ENCODE results near the gene PAXX. TPM values are rescaled to one million over a fixed set of nuclear protein-coding genes. Genes with fewer than 3 reads are reported as not detected.
A peak's percentile ranks its signal among the peaks of the same experiment; 100 is the strongest.

The PAXX gene
- total RNA-seq, 3 donors from 2014 or later (not counting 1 experiment from before 2014, with no cell fraction given): 161 to 188 (median 161) TPM

DNA sequence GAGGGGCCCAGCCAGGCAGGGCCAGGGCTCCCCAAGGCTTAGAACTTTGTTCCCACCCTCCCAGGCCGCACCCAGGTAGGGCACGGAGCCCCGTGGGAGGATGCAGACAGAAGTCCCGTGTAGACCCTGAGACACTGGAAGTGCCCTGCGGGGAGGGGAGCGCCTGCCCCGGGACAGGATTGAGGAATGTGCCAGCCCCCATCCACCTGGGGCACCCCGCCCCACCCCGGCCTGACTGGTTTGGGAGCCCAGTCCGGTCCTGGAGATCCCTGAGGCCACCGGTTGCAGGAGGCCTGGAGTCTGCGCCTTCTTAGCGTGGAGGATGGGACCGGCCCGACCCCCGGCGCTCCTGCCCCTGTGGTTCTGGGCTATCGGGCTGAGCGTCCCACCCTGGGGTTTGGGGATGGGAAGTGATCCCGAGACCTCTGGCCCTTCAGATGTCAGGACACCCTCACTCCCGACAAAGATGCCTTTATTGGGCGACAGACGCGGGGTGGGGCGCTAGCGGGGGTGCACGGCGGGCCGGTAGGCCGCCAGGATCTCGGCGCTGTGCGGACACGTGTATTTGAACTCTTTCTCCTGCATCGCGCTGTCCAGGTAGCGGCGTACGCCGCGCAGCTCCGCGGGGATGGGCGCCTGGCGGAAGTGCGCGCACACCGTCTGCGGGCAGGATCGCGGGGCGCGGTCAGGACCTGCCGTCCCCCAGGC lies 2.1 kb downstream of the PAXX start:
- no peaks in the 10 kb centered on the region for H3K9me3 Mint-ChIP-seq
- no peak overlapping the region for H3K27ac ChIP-seq (ENCODE audit: low read length)
- H3K4me3 Mint-ChIP-seq: peak overlapping the region; percentile 88

GRCh38 chr9:136994888-136995230 lies 2.6 kb downstream of the PAXX start:
- Histone ChIP-seq H3K36me3 (ENCODE audit: control insufficient read depth, insufficient read depth, low read length) (peaks cover 16% of the 10 kb centered on the region), H3K4me1 (ENCODE audit: control insufficient read depth, insufficient read depth, low read length) (peaks cover 79% of the 10 kb centered on the region), H3K4me3 (ENCODE audit: low read length) (peak overlapping the region; percentile 55), H3K27ac (ENCODE audit: low read length) (peak overlapping the region; percentile 96), H3K27me3 (ENCODE audit: control insufficient read depth, insufficient read depth, low read length) (no peaks in the 10 kb centered on the region), H3K9me3 (ENCODE audit: control insufficient read depth, insufficient read depth, low read length) (no peaks in the 10 kb centered on the region)
- DNase-seq (peak in 1 of 2 donors; percentile 26), ATAC-seq (no peak)
- Mint-ChIP-seq H3K9me3 (no peaks in the 10 kb centered on the region), H3K27me3 (ENCODE audit: low read depth in 2 of 2) (no peaks in the 10 kb centered on the region), H3K27ac (peak overlapping the region; percentile 97 to 99), H3K36me3 (no peaks in the 10 kb centered on the region), H3K4me3 (peak overlapping the region; percentile 73), H3K4me1 (peaks cover 33 to 71% of the 10 kb centered on the region in 2 donors)
- no peak for TF ChIP-seq CTCF (IDR thresholded peaks at IDR 0.05)
- intact Hi-C loops (cut with micrococcal nuclease): loop anchor here (5.0 kb wide), 1 partner anchor 148 kb away; the partner anchor contains the start of gene PHPT1
- 62% methylated on average over 40 of the region's 40 CpGs for WGBS (ENCODE audit: insufficient coverage)

More for the DNA sequence above, 2.1 kb downstream of the PAXX start:
- TF ChIP-seq CTCF (IDR thresholded peaks at IDR 0.05): no peak
- Histone ChIP-seq H3K27me3 (ENCODE audit: control insufficient read depth, insufficient read depth, low read length) (no peaks in the 10 kb centered on the region), H3K4me3 (ENCODE audit: low read length) (no peak overlapping the region), H3K9me3 (ENCODE audit: control insufficient read depth, insufficient read depth, low read length) (no peaks in the 10 kb centered on the region), H3K36me3 (ENCODE audit: control insufficient read depth, insufficient read depth, low read length) (peaks cover 16% of the 10 kb centered on the region), H3K4me1 (ENCODE audit: control insufficient read depth, insufficient read depth, low read length) (peaks cover 74% of the 10 kb centered on the region)
- Mint-ChIP-seq H3K36me3 (no peaks in the 10 kb centered on the region), H3K27me3 (ENCODE audit: low read depth in 2 of 2) (no peaks in the 10 kb centered on the region), H3K4me1 (peaks cover 32 to 70% of the 10 kb centered on the region in 2 donors), H3K27ac (peak overlapping the region; percentile 92 to 96)
- ATAC-seq: no peak
- intact Hi-C loops (cut with micrococcal nuclease): no loop called here
- 81% methylated on average over 54 of the region's 54 CpGs for WGBS (ENCODE audit: insufficient coverage)
- no peak for DNase-seq

GRCh38 chr9:136995362-136995761 lies 3.1 kb downstream of the PAXX start:
- Histone ChIP-seq H3K27me3 (ENCODE audit: control insufficient read depth, insufficient read depth, low read length) (no peaks in the 10 kb centered on the region), H3K4me1 (ENCODE audit: control insufficient read depth, insufficient read depth, low read length) (peaks cover 85% of the 10 kb centered on the region), H3K9me3 (ENCODE audit: control insufficient read depth, insufficient read depth, low read length) (no peaks in the 10 kb centered on the region), H3K4me3 (ENCODE audit: low read length) (peak overlapping the region; percentile 55), H3K36me3 (ENCODE audit: control insufficient read depth, insufficient read depth, low read length) (peaks cover 16% of the 10 kb centered on the region), H3K27ac (ENCODE audit: low read length) (peak overlapping the region; percentile 96)
- DNase-seq (no peak), ATAC-seq (no peak)
- Mint-ChIP-seq H3K4me3 (peak overlapping the region; percentile 73), H3K36me3 (no peaks in the 10 kb centered on the region), H3K27ac (peak overlapping the region; percentile 97 to 99), H3K9me3 (no peaks in the 10 kb centered on the region), H3K4me1 (peaks cover 38 to 74% of the 10 kb centered on the region in 2 donors), H3K27me3 (ENCODE audit: low read depth in 2 of 2) (no peaks in the 10 kb centered on the region)
- 48% methylated on average over 30 of the region's 30 CpGs for WGBS (ENCODE audit: insufficient coverage)
- TF ChIP-seq CTCF (IDR thresholded peaks at IDR 0.05): no peak
- intact Hi-C loops (cut with micrococcal nuclease): loop anchor here (5.0 kb wide), 1 partner anchor 148 kb away; the partner anchor contains the start of gene PHPT1

All from natural killer cell (primary cell).